Midbrain (tissue), 1 donor: ENCODE results near the gene MORF4L1.
A peak's percentile ranks its signal among the peaks of the same experiment; 100 is the strongest.
"Not testable (repeated sequence)": the region's sequence is repeated elsewhere in the genome, so short reads cannot be mapped to it uniquely, and the experiment has no call there.

Source experiments
- DNase-seq: peaks from one replicate; lab custom pipeline; 2025; lab: John Stamatoyannopoulos, UW

The MORF4L1 gene

GRCh38 chr15:78925956-78926743 is 53.5 kb downstream of the MORF4L1 start:
- DNase-seq, result no peak

- no peak for DNase-seq
Measured at GRCh38 chr15:78927077-78927790, 54.5 kb downstream of the MORF4L1 start.

GRCh38 chr15:78928176-78928575 is 55.5 kb downstream of the MORF4L1 start:
- not testable (repeated sequence) for DNase-seq

- DNase-seq, result no peak
Measured at GRCh38 chr15:78928616-78929093, 56.0 kb downstream of the MORF4L1 start.

GRCh38 chr15:78929536-78930264 is 57.0 kb downstream of the MORF4L1 start:
- DNase-seq, result no peak

GRCh38 chr15:78930577-78931388 is 58.1 kb downstream of the MORF4L1 start:
- no peak for DNase-seq

GRCh38 chr15:78931439-78932257 is 59.0 kb downstream of the MORF4L1 start:
- DNase-seq, result no peak

GRCh38 chr15:78932258-78932808 is 59.6 kb downstream of the MORF4L1 start:
- DNase-seq, result peak; percentile 12

GRCh38 chr15:78933187-78933822 is 60.6 kb downstream of the MORF4L1 start:
- no peak for DNase-seq

GRCh38 chr15:78933823-78934654 is 61.3 kb downstream of the MORF4L1 start:
- DNase-seq, result peak; percentile 14

- no peak for DNase-seq
Measured at GRCh38 chr15:78934655-78935023, 61.9 kb downstream of the MORF4L1 start.

- no peak for DNase-seq
Measured at GRCh38 chr15:78937132-78937739, 64.5 kb downstream of the MORF4L1 start.

GRCh38 chr15:78938658-78939488 is 66.2 kb downstream of the MORF4L1 start:
- peak; percentile 11 for DNase-seq

- DNase-seq, result no peak
Measured at GRCh38 chr15:78942741-78943140, 70.1 kb downstream of the MORF4L1 start.

GRCh38 chr15:78943692-78944091 is 71.0 kb downstream of the MORF4L1 start:
- DNase-seq, result no peak

- DNase-seq, result peak; percentile 19
Measured at GRCh38 chr15:78944202-78944625, 71.5 kb downstream of the MORF4L1 start.

GRCh38 chr15:78944669-78945407 is 72.1 kb downstream of the MORF4L1 start, which contains the start of gene CTSH:
TSS of gene CTSH (minus strand) at chr15:78945046. CDS start at chr15:78944981, 65 bp downstream.
- DNase-seq, result peak; percentile 67
